ENCODE data around the gene MAP6D1. TPM values are rescaled to one million over a fixed set of nuclear protein-coding genes. Genes with fewer than 3 reads are reported as not detected.
"Not testable (repeated sequence)": the region's sequence is repeated elsewhere in the genome, so short reads cannot be mapped to it uniquely, and the experiment has no call there.

The MAP6D1 gene
- total and polyA plus RNA-seq, 2 donors (not counting 1 experiment from before 2014, with no cell fraction given) = 0.46 to 4.2 TPM

GRCh38 chr3:183789826-183790225 lies 35.6 kb downstream of the MAP6D1 start:
- POLR2A ChIA-PET = no interaction called here
- Mint-ChIP-seq H3K27ac (no peak overlapping the region), H3K4me1 (no peaks in the 10 kb centered on the region), H3K4me3 (no peak overlapping the region), H3K9me3 (ENCODE audit: insufficient read depth) (no peaks in the 10 kb centered on the region), H3K27me3 (no peaks in the 10 kb centered on the region)
- TF ChIP-seq CTCF (IDR thresholded peaks at IDR 0.05) (no peak), EZH2 (IDR thresholded peaks at IDR 0.05; ENCODE audit: borderline replicate concordance, insufficient read depth, low read depth, low read length, poor library complexity, severe bottlenecking) (no peak)
- no peak for ATAC-seq (ENCODE audit: low read depth)
- no peak overlapping the region for H3K4me2 ChIP-seq (replicated peaks; ENCODE audit: low read depth, low read length, poor library complexity, severe bottlenecking)
- no peaks in the 10 kb centered on the region for H3K4me1 ChIP-seq (ENCODE audit: control insufficient read depth in 2 of 2, insufficient read depth in 2 of 2, low read length in 2 of 2)
- no peaks in the 10 kb centered on the region for H3K79me2 ChIP-seq (ENCODE audit: control insufficient read depth, insufficient read depth, low read length)
- H3K36me3 ChIP-seq (replicated peaks in 1 of 2; ENCODE audit: control extremely low read depth in 1 of 2, control insufficient read depth in 1 of 2, extremely low read depth in 1 of 2, insufficient read depth in 2 of 2, low read length in 1 of 2) = peaks cover 10 to 56% of the 10 kb centered on the region in 2 experiments
- no peaks in the 10 kb centered on the region for H4K20me1 ChIP-seq (ENCODE audit: control insufficient read depth, insufficient read depth, low read length, poor library complexity, severe bottlenecking)
- no peak for DNase-seq
- H3K27me3 ChIP-seq (replicated peaks in 1 of 4; ENCODE audit: control extremely low read depth in 1 of 4, control insufficient read depth in 3 of 4, insufficient read depth in 4 of 4, low read length in 3 of 4) = no peaks in the 10 kb centered on the region
- no peak overlapping the region for H3K9ac ChIP-seq (ENCODE audit: low read length)
- no peak overlapping the region for H2AFZ ChIP-seq (ENCODE audit: insufficient read depth, low read depth, low read length, poor library complexity, severe bottlenecking)
- 73% methylated on average over 2 of the region's 4 CpGs for WGBS (ENCODE audit: insufficient coverage)
- intact Hi-C loops (cut with micrococcal nuclease) = no loop called here
- CTCF ChIA-PET = no interaction called here
- H3K9me3 ChIP-seq (ENCODE audit: control extremely low read depth in 1 of 3, control insufficient read depth in 2 of 3, insufficient read depth in 1 of 3, low read length in 2 of 3) = no peaks in the 10 kb centered on the region
- no peak overlapping the region for H3K27ac ChIP-seq (ENCODE audit: low read length in 2 of 2)
- H3K4me3 ChIP-seq (ENCODE audit: control extremely low read depth in 1 of 5, extremely low read depth in 1 of 5, insufficient read depth in 1 of 5, low read depth in 2 of 5, low read length in 4 of 5) = no peak overlapping the region

DNA sequence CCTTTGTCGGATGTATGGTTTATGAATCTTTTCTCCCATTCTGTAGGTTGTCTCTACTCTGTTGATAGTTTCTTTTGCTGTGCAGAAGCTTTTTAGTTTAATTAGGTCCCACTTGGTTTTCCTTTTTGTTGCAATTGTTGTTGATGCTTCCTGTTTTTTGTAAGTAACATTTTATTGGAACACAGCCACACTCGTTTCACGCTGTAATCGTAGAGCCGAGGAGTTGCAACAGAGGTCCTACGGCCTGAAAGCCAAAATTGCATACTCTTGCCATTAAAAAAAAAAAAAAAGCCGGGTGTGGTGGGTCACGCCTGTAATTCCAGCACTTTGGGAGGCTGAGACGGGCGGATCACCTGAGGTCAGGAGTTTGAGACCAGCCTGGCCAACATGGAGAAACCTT lies 40.9 kb downstream of the MAP6D1 start:
- H3K4me1 ChIP-seq (ENCODE audit: control insufficient read depth in 2 of 2, insufficient read depth in 2 of 2, low read length in 2 of 2); POLR2A ChIA-PET; H3K27me3 Mint-ChIP-seq; H3K9ac ChIP-seq (ENCODE audit: low read length); H3K4me3 ChIP-seq (ENCODE audit: control extremely low read depth in 1 of 5, extremely low read depth in 1 of 5, insufficient read depth in 1 of 5, low read depth in 2 of 5, low read length in 4 of 5); ATAC-seq (ENCODE audit: low read depth); H3K27ac Mint-ChIP-seq; H3K4me2 ChIP-seq (replicated peaks; ENCODE audit: low read depth, low read length, poor library complexity, severe bottlenecking); H3K9me3 Mint-ChIP-seq (ENCODE audit: insufficient read depth); H3K4me3 Mint-ChIP-seq; CTCF ChIA-PET; DNase-seq; H4K20me1 ChIP-seq (ENCODE audit: control insufficient read depth, insufficient read depth, low read length, poor library complexity, severe bottlenecking); H3K79me2 ChIP-seq (ENCODE audit: control insufficient read depth, insufficient read depth, low read length); intact Hi-C loops (cut with micrococcal nuclease); H2AFZ ChIP-seq (ENCODE audit: insufficient read depth, low read depth, low read length, poor library complexity, severe bottlenecking); H3K27ac ChIP-seq (ENCODE audit: low read length in 2 of 2); H3K27me3 ChIP-seq (replicated peaks in 1 of 4; ENCODE audit: control extremely low read depth in 1 of 4, control insufficient read depth in 3 of 4, insufficient read depth in 4 of 4, low read length in 3 of 4); H3K9me3 ChIP-seq (ENCODE audit: control extremely low read depth in 1 of 3, control insufficient read depth in 2 of 3, insufficient read depth in 1 of 3, low read length in 2 of 3): not testable (repeated sequence)
- peaks cover 16 to 52% of the 10 kb centered on the region in 2 experiments for H3K36me3 ChIP-seq (replicated peaks in 1 of 2; ENCODE audit: control extremely low read depth in 1 of 2, control insufficient read depth in 1 of 2, extremely low read depth in 1 of 2, insufficient read depth in 2 of 2, low read length in 1 of 2)
- peaks cover 14% of the 10 kb centered on the region for H3K4me1 Mint-ChIP-seq
- over 99% methylated on average over 8 of the region's 10 CpGs for WGBS (ENCODE audit: insufficient coverage)
